Measurements from ENCODE around the gene GRID2. TPM values are rescaled to one million over a fixed set of nuclear protein-coding genes. Genes with fewer than 3 reads are reported as not detected.

Gene GRID2
- total and polyA plus RNA-seq, 9 of the 15 experiments (the other 6 are each of a cell fraction or from before 2014, with no cell fraction given): 0.04 TPM; not detected in 7

GRCh38 chr4:93157986-93158385 is 854.2 kb downstream of the GRID2 start (continued):
- TF ChIP-seq CLOCK (CRISPR knock-in tag; IDR thresholded peaks at IDR 0.05; ENCODE audit: borderline replicate concordance) (no peak), GTF3C2 (IDR thresholded peaks at IDR 0.05; ENCODE audit: borderline replicate concordance, extremely low read depth, insufficient read length) (no peak), CHD1 (IDR thresholded peaks at IDR 0.05; ENCODE audit: low read length) (no peak), BRD9 (IDR thresholded peaks at IDR 0.05; ENCODE audit: low read depth, partially characterized antibody) (no peak), CEBPZ (IDR thresholded peaks at IDR 0.05; ENCODE audit: borderline replicate concordance, low read depth, low read length) (no peak), FOXA1 (IDR thresholded peaks at IDR 0.05; ENCODE audit: borderline replicate concordance) (no peak), ZNF431 (CRISPR knock-in tag; IDR thresholded peaks at IDR 0.05) (no peak), ZNF75A (CRISPR knock-in tag; IDR thresholded peaks at IDR 0.05) (no peak), SIN3B (IDR thresholded peaks at IDR 0.05; ENCODE audit: low read depth) (no peak), ZNF583 (CRISPR knock-in tag; IDR thresholded peaks at IDR 0.05) (no peak), PHF8 (IDR thresholded peaks at IDR 0.05; ENCODE audit: borderline replicate concordance, low read length) (no peak)
